Measurements from ENCODE around the gene CLDN20.

- TF ChIP-seq CTCF (IDR thresholded peaks at IDR 0.05; ENCODE audit: low read depth, low read length) (no peak), EZH2phosphoT487 (IDR thresholded peaks at IDR 0.05; ENCODE audit: low read depth) (no peak)
These were observed 28.9 kb downstream of the CLDN20 start for GRCh38 chr6:155292711-155293110.

All from OCI-LY3 (cell line).